ENCODE measurements around the gene STPG2. TPM values are rescaled to one million over a fixed set of nuclear protein-coding genes. Genes with fewer than 3 reads are reported as not detected.
"Not testable (repeated sequence)": the region's sequence is repeated elsewhere in the genome, so short reads cannot be mapped to it uniquely, and the experiment has no call there.

The STPG2 gene
- total and polyA plus RNA-seq, 4 donors = 0.05 to 0.67 (median 0.28) TPM; not detected in 1

DNA sequence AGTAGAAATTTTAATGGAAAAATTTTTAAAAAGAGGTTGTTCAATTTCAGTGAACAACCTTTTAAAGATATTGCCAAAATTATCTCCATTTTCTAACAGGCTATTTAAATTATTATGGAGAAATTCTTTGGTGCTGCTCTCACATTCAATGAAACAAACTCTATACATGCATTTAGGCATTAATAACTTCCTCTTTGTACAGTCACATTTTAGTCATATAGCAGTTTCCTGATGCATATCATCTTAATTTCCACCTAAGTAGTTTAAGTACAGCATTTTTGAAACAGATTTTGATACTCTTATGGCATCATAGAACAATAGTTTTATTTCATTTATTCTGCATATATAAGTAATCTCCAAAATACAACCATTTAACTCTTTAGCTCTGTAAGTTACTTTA, 500.1 kb downstream of the STPG2 start:
- H3K4me3 ChIP-seq (ENCODE audit: low read depth in 1 of 3, low read length in 3 of 3) = no peak overlapping the region
- no peaks in the 10 kb centered on the region for H3K9me3 ChIP-seq (ENCODE audit: control insufficient read depth in 4 of 4, low read length in 3 of 4)
- no peak overlapping the region for H3K27ac ChIP-seq (ENCODE audit: low read depth in 1 of 2, low read length in 2 of 2)
- DNase-seq (ENCODE audit: low spot score) = no peak
- H3K9ac ChIP-seq (ENCODE audit: low read depth in 1 of 2, low read length in 2 of 2) = no peak overlapping the region
- no peaks in the 10 kb centered on the region for H3K36me3 ChIP-seq (ENCODE audit: control insufficient read depth in 4 of 4, insufficient read depth in 3 of 4, low read depth in 1 of 4, low read length in 3 of 4)
- TF ChIP-seq, protein P1, sequence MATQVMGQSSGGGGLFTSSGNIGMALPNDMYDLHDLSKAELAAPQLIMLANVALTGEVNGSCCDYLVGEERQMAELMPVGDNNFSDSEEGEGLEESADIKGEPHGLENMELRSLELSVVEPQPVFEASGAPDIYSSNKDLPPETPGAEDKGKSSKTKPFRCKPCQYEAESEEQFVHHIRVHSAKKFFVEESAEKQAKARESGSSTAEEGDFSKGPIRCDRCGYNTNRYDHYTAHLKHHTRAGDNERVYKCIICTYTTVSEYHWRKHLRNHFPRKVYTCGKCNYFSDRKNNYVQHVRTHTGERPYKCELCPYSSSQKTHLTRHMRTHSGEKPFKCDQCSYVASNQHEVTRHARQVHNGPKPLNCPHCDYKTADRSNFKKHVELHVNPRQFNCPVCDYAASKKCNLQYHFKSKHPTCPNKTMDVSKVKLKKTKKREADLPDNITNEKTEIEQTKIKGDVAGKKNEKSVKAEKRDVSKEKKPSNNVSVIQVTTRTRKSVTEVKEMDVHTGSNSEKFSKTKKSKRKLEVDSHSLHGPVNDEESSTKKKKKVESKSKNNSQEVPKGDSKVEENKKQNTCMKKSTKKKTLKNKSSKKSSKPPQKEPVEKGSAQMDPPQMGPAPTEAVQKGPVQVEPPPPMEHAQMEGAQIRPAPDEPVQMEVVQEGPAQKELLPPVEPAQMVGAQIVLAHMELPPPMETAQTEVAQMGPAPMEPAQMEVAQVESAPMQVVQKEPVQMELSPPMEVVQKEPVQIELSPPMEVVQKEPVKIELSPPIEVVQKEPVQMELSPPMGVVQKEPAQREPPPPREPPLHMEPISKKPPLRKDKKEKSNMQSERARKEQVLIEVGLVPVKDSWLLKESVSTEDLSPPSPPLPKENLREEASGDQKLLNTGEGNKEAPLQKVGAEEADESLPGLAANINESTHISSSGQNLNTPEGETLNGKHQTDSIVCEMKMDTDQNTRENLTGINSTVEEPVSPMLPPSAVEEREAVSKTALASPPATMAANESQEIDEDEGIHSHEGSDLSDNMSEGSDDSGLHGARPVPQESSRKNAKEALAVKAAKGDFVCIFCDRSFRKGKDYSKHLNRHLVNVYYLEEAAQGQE (IDR thresholded peaks at IDR 0.05) = no peak
- H3K4me1 ChIP-seq (ENCODE audit: control insufficient read depth in 4 of 4, insufficient read depth in 4 of 4, low read length in 3 of 4) = no peaks in the 10 kb centered on the region
- no peaks in the 10 kb centered on the region for H3K27me3 ChIP-seq (ENCODE audit: control insufficient read depth in 4 of 4, insufficient read depth in 4 of 4, low read length in 3 of 4)

DNA sequence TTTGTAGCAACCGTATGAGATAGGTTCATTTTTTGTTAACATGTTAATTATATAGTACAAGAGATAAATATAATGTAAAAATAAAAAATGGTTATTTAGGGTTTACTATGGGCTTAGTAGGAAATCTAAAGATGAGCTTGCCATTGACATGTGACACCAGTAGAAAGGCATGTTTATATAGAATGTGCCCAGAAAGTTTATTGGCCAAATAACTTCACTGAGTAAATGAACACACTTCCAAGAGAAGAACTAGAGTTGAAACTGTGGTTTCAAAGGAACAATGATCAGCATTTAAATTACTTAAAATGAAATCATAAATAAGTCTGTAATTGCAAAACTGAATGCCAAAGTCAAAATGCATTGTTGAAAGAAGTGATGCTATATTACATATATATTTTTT, 503.3 kb downstream of the STPG2 start:
- Histone ChIP-seq H3K9me3 (ENCODE audit: control insufficient read depth in 4 of 4, low read length in 3 of 4) (no peaks in the 10 kb centered on the region), H3K9ac (ENCODE audit: low read depth in 1 of 2, low read length in 2 of 2) (no peak overlapping the region), H3K27me3 (ENCODE audit: control insufficient read depth in 4 of 4, insufficient read depth in 4 of 4, low read length in 3 of 4) (no peaks in the 10 kb centered on the region), H3K27ac (ENCODE audit: low read depth in 1 of 2, low read length in 2 of 2) (no peak overlapping the region), H3K36me3 (ENCODE audit: control insufficient read depth in 4 of 4, insufficient read depth in 3 of 4, low read depth in 1 of 4, low read length in 3 of 4) (no peaks in the 10 kb centered on the region), H3K4me3 (ENCODE audit: low read depth in 1 of 3, low read length in 3 of 3) (no peak overlapping the region), H3K4me1 (ENCODE audit: control insufficient read depth in 4 of 4, insufficient read depth in 4 of 4, low read length in 3 of 4) (no peaks in the 10 kb centered on the region)
- WGBS = 100% methylated on average over 1 of the region's 1 CpG
- no peak for TF ChIP-seq NR2F2 (IDR thresholded peaks at IDR 0.05)
- no peak for TF ChIP-seq HNF4G (IDR thresholded peaks at IDR 0.05)
- TF ChIP-seq FOXA2 (IDR thresholded peaks at IDR 0.05) = no peak
- TF ChIP-seq, protein P2, sequence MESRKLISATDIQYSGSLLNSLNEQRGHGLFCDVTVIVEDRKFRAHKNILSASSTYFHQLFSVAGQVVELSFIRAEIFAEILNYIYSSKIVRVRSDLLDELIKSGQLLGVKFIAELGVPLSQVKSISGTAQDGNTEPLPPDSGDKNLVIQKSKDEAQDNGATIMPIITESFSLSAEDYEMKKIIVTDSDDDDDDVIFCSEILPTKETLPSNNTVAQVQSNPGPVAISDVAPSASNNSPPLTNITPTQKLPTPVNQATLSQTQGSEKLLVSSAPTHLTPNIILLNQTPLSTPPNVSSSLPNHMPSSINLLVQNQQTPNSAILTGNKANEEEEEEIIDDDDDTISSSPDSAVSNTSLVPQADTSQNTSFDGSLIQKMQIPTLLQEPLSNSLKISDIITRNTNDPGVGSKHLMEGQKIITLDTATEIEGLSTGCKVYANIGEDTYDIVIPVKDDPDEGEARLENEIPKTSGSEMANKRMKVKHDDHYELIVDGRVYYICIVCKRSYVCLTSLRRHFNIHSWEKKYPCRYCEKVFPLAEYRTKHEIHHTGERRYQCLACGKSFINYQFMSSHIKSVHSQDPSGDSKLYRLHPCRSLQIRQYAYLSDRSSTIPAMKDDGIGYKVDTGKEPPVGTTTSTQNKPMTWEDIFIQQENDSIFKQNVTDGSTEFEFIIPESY (IDR thresholded peaks at IDR 0.05) = no peak
- no peak for DNase-seq (ENCODE audit: low spot score)

DNA sequence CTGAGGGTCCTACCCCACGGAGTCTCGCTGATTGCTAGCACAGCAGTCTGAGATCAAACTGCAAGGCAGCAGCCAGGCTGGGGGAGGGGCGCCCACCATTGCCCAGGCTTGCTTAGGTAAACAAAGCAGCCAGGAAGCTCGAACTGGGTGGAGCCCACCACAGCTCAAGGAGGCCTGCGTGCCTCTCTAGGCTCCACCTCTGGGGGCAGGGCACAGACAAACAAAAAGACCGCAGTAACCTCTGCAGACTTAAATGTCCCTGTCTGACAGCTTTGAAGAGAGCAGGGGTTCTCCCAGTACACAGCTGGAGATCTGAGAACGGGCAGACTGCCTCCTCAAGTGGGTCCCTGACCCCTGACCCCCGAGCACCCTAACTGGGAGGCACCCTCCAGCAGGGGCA, 509.4 kb downstream of the STPG2 start:
- not testable (repeated sequence) for H3K4me1 ChIP-seq (ENCODE audit: control insufficient read depth in 4 of 4, insufficient read depth in 4 of 4, low read length in 3 of 4); H3K27ac ChIP-seq (ENCODE audit: low read depth in 1 of 2, low read length in 2 of 2); H3K9ac ChIP-seq (ENCODE audit: low read depth in 1 of 2, low read length in 2 of 2); H3K27me3 ChIP-seq (ENCODE audit: control insufficient read depth in 4 of 4, insufficient read depth in 4 of 4, low read length in 3 of 4); DNase-seq (ENCODE audit: low spot score); H3K4me3 ChIP-seq (ENCODE audit: low read depth in 1 of 3, low read length in 3 of 3); H3K36me3 ChIP-seq (ENCODE audit: control insufficient read depth in 4 of 4, insufficient read depth in 3 of 4, low read depth in 1 of 4, low read length in 3 of 4); H3K9me3 ChIP-seq (ENCODE audit: control insufficient read depth in 4 of 4, low read length in 3 of 4)
- WGBS = 62% methylated on average over 8 of the region's 8 CpGs

DNA sequence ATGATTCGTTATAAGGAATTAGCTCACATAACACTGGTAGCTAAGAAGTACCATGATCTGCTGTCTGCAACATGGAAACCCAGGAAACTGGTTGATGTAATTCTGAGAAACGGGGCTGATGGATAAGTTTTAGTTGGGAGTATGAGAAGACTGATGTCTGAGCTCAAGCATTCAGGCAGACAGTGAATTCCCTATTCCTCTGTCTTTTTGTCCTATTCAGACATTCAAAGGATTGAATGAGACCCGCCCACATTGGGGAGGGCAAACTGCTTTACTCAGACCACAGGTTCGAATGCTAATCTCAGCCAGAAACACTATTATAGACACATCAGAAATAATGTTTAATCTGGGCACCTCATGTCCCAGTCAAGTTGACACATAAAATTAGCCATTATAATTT, 515.5 kb downstream of the STPG2 start:
- WGBS = 74% methylated on average over 4 of the region's 4 CpGs
- H3K9me3 ChIP-seq (ENCODE audit: control insufficient read depth in 4 of 4, low read length in 3 of 4) = no peaks in the 10 kb centered on the region
- no peak overlapping the region for H3K4me3 ChIP-seq (ENCODE audit: low read depth in 1 of 3, low read length in 3 of 3)
- no peaks in the 10 kb centered on the region for H3K4me1 ChIP-seq (ENCODE audit: control insufficient read depth in 4 of 4, insufficient read depth in 4 of 4, low read length in 3 of 4)
- no peak for DNase-seq (ENCODE audit: low spot score)
- H3K27me3 ChIP-seq (ENCODE audit: control insufficient read depth in 4 of 4, insufficient read depth in 4 of 4, low read length in 3 of 4) = no peaks in the 10 kb centered on the region
- H3K9ac ChIP-seq (ENCODE audit: low read depth in 1 of 2, low read length in 2 of 2) = no peak overlapping the region
- no peak overlapping the region for H3K27ac ChIP-seq (ENCODE audit: low read depth in 1 of 2, low read length in 2 of 2)
- no peaks in the 10 kb centered on the region for H3K36me3 ChIP-seq (ENCODE audit: control insufficient read depth in 4 of 4, insufficient read depth in 3 of 4, low read depth in 1 of 4, low read length in 3 of 4)
- TF ChIP-seq NR2F2 (IDR thresholded peaks at IDR 0.05) (no peak), YY1 (IDR thresholded peaks at IDR 0.05) (no peak), HNF4G (IDR thresholded peaks at IDR 0.05) (no peak), RXRA (IDR thresholded peaks at IDR 0.05) (no peak), FOXA1 (IDR thresholded peaks at IDR 0.05) (no peak), JUND (IDR thresholded peaks at IDR 0.05) (no peak), FOXA2 (IDR thresholded peaks at IDR 0.05) (no peak), EGR1 (IDR thresholded peaks at IDR 0.05; ENCODE audit: low read depth in 2 of 2) (no peak), TAF1 (conservative IDR thresholded peaks at IDR 0.05) (no peak), HNF4A (conservative IDR thresholded peaks at IDR 0.05) (no peak), GABPA (IDR thresholded peaks at IDR 0.05 in 1 of 2, conservative IDR thresholded peaks at IDR 0.05 in 1 of 2) (no peak), SP1 (IDR thresholded peaks at IDR 0.05) (no peak)
- TF ChIP-seq, protein P1 (IDR thresholded peaks at IDR 0.05) = no peak
- TF ChIP-seq, protein P3, sequence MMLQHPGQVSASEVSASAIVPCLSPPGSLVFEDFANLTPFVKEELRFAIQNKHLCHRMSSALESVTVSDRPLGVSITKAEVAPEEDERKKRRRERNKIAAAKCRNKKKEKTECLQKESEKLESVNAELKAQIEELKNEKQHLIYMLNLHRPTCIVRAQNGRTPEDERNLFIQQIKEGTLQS (IDR thresholded peaks at IDR 0.05) = no peak
- TF ChIP-seq, protein P4, sequence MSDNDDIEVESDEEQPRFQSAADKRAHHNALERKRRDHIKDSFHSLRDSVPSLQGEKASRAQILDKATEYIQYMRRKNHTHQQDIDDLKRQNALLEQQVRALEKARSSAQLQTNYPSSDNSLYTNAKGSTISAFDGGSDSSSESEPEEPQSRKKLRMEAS (IDR thresholded peaks at IDR 0.05) = no peak

All from liver (tissue), 9 donors.